Measurements from ENCODE around the gene PCNT.

PCNT gene

GRCh38 chr21:46324390-46325072 lies 575 bp downstream of the PCNT start:
- no peak for TF ChIP-seq CTCF (IDR thresholded peaks at IDR 0.05; ENCODE audit: low read depth, low read length)
- DNase-seq (ENCODE audit: low read depth in 2 of 2): peak; percentile 81 to 91
- H3K4me3 ChIP-seq (replicated peaks in 1 of 2; ENCODE audit: low read depth in 2 of 2, low read length in 2 of 2): peak overlapping the region; percentile 95 to 96

- peak overlapping the region; percentile 74 for H3K4me3 ChIP-seq (replicated peaks in 1 of 2; ENCODE audit: low read depth in 2 of 2, low read length in 2 of 2)
- peak; percentile 52 to 58 for DNase-seq (ENCODE audit: low read depth in 2 of 2)
- peak; percentile 36 for TF ChIP-seq CTCF (IDR thresholded peaks at IDR 0.05; ENCODE audit: low read depth, low read length)
Measured at GRCh38 chr21:46325073-46325912, 1.3 kb downstream of the PCNT start.

- H3K4me3 ChIP-seq (replicated peaks in 1 of 2; ENCODE audit: low read depth in 2 of 2, low read length in 2 of 2): no peak overlapping the region
- no peak for DNase-seq (ENCODE audit: low read depth in 2 of 2)
- TF ChIP-seq CTCF (IDR thresholded peaks at IDR 0.05; ENCODE audit: low read depth, low read length): no peak
Measured at GRCh38 chr21:46326110-46326703, 2.3 kb downstream of the PCNT start.

- no peak for DNase-seq (ENCODE audit: low read depth in 2 of 2)
- TF ChIP-seq CTCF (IDR thresholded peaks at IDR 0.05; ENCODE audit: low read depth, low read length): no peak
- H3K4me3 ChIP-seq (replicated peaks in 1 of 2; ENCODE audit: low read depth in 2 of 2, low read length in 2 of 2): no peak overlapping the region
Measured at GRCh38 chr21:46327711-46328110, 3.8 kb downstream of the PCNT start.

- no peak for DNase-seq (ENCODE audit: low read depth in 2 of 2)
- no peak overlapping the region for H3K4me3 ChIP-seq (replicated peaks in 1 of 2; ENCODE audit: low read depth in 2 of 2, low read length in 2 of 2)
- no peak for TF ChIP-seq CTCF (IDR thresholded peaks at IDR 0.05; ENCODE audit: low read depth, low read length)
Measured at GRCh38 chr21:46328151-46328550, 4.2 kb downstream of the PCNT start.

- H3K4me3 ChIP-seq (replicated peaks in 1 of 2; ENCODE audit: low read depth in 2 of 2, low read length in 2 of 2): no peak overlapping the region
- no peak for DNase-seq (ENCODE audit: low read depth in 2 of 2)
- TF ChIP-seq CTCF (IDR thresholded peaks at IDR 0.05; ENCODE audit: low read depth, low read length): no peak
Measured at GRCh38 chr21:46329796-46330195, 5.8 kb downstream of the PCNT start.

Measured in cardiac fibroblast (primary cell).